ENCODE results near the gene TM9SF1. TPM values are rescaled to one million over a fixed set of nuclear protein-coding genes. Genes with fewer than 3 reads are reported as not detected.

Gene TM9SF1
- total and polyA plus RNA-seq, 2 experiments from 2014 or later: 12.6 to 27.5 TPM

DNA sequence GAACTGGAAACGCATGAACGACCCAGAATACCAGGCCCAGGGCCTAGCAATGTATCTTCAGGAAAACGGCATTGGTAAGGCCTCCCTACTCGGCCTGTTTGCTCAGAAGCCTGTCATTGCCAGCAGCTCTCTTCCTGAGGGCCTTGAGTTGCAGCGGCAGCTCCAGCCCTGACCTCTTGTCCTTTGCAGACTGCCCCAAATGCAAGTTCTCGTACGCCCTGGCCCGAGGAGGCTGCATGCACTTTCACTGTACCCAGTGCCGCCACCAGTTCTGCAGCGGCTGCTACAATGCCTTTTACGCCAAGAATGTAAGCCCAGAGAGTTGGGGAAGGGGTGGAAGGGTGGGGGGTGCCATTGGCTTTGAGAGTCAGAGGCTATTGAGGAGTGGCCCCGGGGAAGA lies 37.9 kb downstream of the TM9SF1 start (continued):
- TF ChIP-seq REST (IDR thresholded peaks at IDR 0.05; ENCODE audit: unreplicated experiment): no peak
- TF ChIP-seq ZNF331 (CRISPR knock-in tag; IDR thresholded peaks at IDR 0.05; ENCODE audit: low read depth): no peak
- TF ChIP-seq STAT1 (IDR thresholded peaks at IDR 0.05; ENCODE audit: unreplicated experiment): no peak
- TF ChIP-seq CREB1 (CRISPR knock-in tag; IDR thresholded peaks at IDR 0.05; ENCODE audit: low read depth): no peak
- no peak for TF ChIP-seq ZNF114 (CRISPR knock-in tag; IDR thresholded peaks at IDR 0.05)
- no peak for TF ChIP-seq JUNB (IDR thresholded peaks at IDR 0.05; ENCODE audit: unreplicated experiment)
- TF ChIP-seq, protein P1, sequence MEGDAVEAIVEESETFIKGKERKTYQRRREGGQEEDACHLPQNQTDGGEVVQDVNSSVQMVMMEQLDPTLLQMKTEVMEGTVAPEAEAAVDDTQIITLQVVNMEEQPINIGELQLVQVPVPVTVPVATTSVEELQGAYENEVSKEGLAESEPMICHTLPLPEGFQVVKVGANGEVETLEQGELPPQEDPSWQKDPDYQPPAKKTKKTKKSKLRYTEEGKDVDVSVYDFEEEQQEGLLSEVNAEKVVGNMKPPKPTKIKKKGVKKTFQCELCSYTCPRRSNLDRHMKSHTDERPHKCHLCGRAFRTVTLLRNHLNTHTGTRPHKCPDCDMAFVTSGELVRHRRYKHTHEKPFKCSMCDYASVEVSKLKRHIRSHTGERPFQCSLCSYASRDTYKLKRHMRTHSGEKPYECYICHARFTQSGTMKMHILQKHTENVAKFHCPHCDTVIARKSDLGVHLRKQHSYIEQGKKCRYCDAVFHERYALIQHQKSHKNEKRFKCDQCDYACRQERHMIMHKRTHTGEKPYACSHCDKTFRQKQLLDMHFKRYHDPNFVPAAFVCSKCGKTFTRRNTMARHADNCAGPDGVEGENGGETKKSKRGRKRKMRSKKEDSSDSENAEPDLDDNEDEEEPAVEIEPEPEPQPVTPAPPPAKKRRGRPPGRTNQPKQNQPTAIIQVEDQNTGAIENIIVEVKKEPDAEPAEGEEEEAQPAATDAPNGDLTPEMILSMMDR (conservative IDR thresholded peaks at IDR 0.05; ENCODE audit: low read depth in 2 of 2): no peak
- TF ChIP-seq NANOG (IDR thresholded peaks at IDR 0.05; ENCODE audit: borderline replicate concordance): no peak
- TF ChIP-seq EZH2 (IDR thresholded peaks at IDR 0.05; ENCODE audit: low read depth, unreplicated experiment): no peak
- TF ChIP-seq EZH2phosphoT487 (IDR thresholded peaks at IDR 0.05; ENCODE audit: unreplicated experiment): no peak

- H4K20me1 ChIP-seq (replicated peaks; ENCODE audit: insufficient read depth): peaks cover 7% of the 10 kb centered on the region; the same call in 1 of the 2 replicates
- H3K27me3 Mint-ChIP-seq (ENCODE audit: insufficient read depth, low read depth, poor library complexity): peaks cover 4% of the 10 kb centered on the region
- DNase-seq (ENCODE audit: low spot score) (no peak), ATAC-seq (no peak)
- H3K9me2 ChIP-seq (ENCODE audit: insufficient read depth): no peaks in the 10 kb centered on the region
- H3K4me1 ChIP-seq (ENCODE audit: insufficient read depth): peaks cover 10% of the 10 kb centered on the region
- H3K27ac Mint-ChIP-seq: no peak overlapping the region
- TF ChIP-seq ZNF331 (CRISPR knock-in tag; IDR thresholded peaks at IDR 0.05; ENCODE audit: low read depth) (no peak), EZH2phosphoT487 (IDR thresholded peaks at IDR 0.05; ENCODE audit: unreplicated experiment) (no peak), NANOG (IDR thresholded peaks at IDR 0.05; ENCODE audit: borderline replicate concordance) (no peak)
- no peak overlapping the region for H3K4me2 ChIP-seq
- no peak overlapping the region for H3K27ac ChIP-seq (ENCODE audit: low read depth)
- H3K9me3 Mint-ChIP-seq: no peaks in the 10 kb centered on the region
- no peak overlapping the region for H2AFZ ChIP-seq
- H3K79me2 ChIP-seq (replicated peaks; ENCODE audit: insufficient read depth): no peaks in the 10 kb centered on the region
- H3K4me3 Mint-ChIP-seq: no peak overlapping the region; the same call in 2 of the 3 replicates
- H3K4me3 ChIP-seq: no peak overlapping the region
- peaks cover 20% of the 10 kb centered on the region; the same call in 1 of the 2 replicates for H3K36me3 ChIP-seq (ENCODE audit: insufficient read depth)
- no peaks in the 10 kb centered on the region for H3K27me3 ChIP-seq (ENCODE audit: insufficient read depth)
- peaks cover 8% of the 10 kb centered on the region for H3K4me1 Mint-ChIP-seq
- peaks cover 67% of the 10 kb centered on the region for H3K36me3 Mint-ChIP-seq (ENCODE audit: low read depth)
- H3F3A ChIP-seq (replicated peaks; ENCODE audit: low read depth): peaks cover 9% of the 10 kb centered on the region; the same call in 1 of the 2 replicates
Observed at GRCh38 chr14:24156840-24157239, 38.4 kb downstream of the TM9SF1 start.

Data from GM23338 (cell line).